ENCODE measurements around the gene ZNF678.

DNA sequence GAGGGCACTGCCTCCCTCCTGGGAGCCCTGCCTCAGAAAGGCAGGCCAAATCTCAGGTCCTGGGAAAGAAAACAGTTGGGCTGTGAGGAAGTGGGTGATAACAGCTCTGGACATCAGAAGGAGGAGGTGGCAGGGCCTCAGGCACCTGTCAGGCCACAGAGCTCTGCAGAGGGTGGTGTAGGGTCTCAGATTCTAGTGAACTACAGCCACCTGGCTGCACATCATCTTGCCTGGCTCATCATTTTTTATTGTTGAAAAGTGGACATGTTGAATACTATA lies 15.3 kb upstream of the ZNF678 start:
- TF ChIP-seq, protein P1, sequence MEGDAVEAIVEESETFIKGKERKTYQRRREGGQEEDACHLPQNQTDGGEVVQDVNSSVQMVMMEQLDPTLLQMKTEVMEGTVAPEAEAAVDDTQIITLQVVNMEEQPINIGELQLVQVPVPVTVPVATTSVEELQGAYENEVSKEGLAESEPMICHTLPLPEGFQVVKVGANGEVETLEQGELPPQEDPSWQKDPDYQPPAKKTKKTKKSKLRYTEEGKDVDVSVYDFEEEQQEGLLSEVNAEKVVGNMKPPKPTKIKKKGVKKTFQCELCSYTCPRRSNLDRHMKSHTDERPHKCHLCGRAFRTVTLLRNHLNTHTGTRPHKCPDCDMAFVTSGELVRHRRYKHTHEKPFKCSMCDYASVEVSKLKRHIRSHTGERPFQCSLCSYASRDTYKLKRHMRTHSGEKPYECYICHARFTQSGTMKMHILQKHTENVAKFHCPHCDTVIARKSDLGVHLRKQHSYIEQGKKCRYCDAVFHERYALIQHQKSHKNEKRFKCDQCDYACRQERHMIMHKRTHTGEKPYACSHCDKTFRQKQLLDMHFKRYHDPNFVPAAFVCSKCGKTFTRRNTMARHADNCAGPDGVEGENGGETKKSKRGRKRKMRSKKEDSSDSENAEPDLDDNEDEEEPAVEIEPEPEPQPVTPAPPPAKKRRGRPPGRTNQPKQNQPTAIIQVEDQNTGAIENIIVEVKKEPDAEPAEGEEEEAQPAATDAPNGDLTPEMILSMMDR (IDR thresholded peaks at IDR 0.05): no peak
- no peak for TF ChIP-seq EP300 (IDR thresholded peaks at IDR 0.05)
- no peak for TF ChIP-seq POLR2A (IDR thresholded peaks at IDR 0.05)
- no peak for TF ChIP-seq POLR2AphosphoS5 (IDR thresholded peaks at IDR 0.05)

All from sigmoid colon (tissue), 4 donors.